ENCODE measurements around the gene BBOF1.

GRCh38 chr14:73997108-73997943 lies 21.8 kb upstream of the BBOF1 start:
- TF ChIP-seq CTCF (IDR thresholded peaks at IDR 0.05) (no peak), POLR2A (IDR thresholded peaks at IDR 0.05) (no peak), EP300 (IDR thresholded peaks at IDR 0.05) (no peak)

Measured in tibial nerve (tissue), 4 donors.